Measurements from ENCODE around the gene IRF4. TPM values are rescaled to one million over a fixed set of nuclear protein-coding genes. Genes with fewer than 3 reads are reported as not detected.

Gene IRF4
- total RNA-seq, 1 donor from 2014 or later, result 0.11 TPM

DNA sequence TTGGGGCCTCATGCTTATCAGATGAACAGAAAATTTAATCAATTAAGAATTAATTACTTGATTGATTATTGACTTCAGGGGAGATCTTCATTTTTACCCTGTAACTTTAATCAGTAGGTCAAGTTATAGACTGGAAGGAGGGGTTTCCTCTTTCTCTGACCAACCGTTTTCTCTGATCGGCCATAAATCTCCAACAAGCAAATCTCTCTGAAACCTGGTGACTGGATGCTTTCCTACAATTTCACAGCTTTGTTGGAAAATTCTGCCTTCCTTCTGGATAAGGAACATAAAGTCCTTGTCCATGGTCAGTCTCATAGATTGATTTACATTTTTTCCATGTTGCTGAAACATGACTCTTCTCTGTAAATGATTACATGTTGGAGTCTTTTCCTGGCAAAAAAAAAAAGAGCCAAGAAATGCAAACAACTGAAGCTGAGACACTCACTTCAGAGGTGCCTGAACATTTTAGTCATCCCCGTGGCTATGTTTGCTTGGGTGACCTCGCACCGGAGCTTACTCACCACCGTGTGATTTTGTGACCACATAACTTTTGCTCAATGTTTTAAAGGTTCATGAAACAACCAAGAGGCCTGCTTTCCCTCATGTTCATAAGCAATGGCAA is 31.0 kb downstream of the IRF4 start:
- H3K4me3 Mint-ChIP-seq, result no peak overlapping the region
- H3K27me3 Mint-ChIP-seq (ENCODE audit: insufficient read depth, low read depth), result peaks cover 2% of the 10 kb centered on the region
- TF ChIP-seq, protein P1, sequence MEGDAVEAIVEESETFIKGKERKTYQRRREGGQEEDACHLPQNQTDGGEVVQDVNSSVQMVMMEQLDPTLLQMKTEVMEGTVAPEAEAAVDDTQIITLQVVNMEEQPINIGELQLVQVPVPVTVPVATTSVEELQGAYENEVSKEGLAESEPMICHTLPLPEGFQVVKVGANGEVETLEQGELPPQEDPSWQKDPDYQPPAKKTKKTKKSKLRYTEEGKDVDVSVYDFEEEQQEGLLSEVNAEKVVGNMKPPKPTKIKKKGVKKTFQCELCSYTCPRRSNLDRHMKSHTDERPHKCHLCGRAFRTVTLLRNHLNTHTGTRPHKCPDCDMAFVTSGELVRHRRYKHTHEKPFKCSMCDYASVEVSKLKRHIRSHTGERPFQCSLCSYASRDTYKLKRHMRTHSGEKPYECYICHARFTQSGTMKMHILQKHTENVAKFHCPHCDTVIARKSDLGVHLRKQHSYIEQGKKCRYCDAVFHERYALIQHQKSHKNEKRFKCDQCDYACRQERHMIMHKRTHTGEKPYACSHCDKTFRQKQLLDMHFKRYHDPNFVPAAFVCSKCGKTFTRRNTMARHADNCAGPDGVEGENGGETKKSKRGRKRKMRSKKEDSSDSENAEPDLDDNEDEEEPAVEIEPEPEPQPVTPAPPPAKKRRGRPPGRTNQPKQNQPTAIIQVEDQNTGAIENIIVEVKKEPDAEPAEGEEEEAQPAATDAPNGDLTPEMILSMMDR (IDR thresholded peaks at IDR 0.05), result no peak
- TF ChIP-seq EZH2phosphoT487 (IDR thresholded peaks at IDR 0.05), result no peak
- TF ChIP-seq EZH2 (IDR thresholded peaks at IDR 0.05), result no peak
- Histone ChIP-seq H3K4me1 (no peaks in the 10 kb centered on the region), H3K27me3 (no peaks in the 10 kb centered on the region), H3K9me3 (ENCODE audit: low read depth) (no peaks in the 10 kb centered on the region), H4K20me1 (ENCODE audit: low read depth) (no peaks in the 10 kb centered on the region), H3K27ac (no peak overlapping the region), H3K4me3 (no peak overlapping the region), H3K9ac (no peak overlapping the region), H2AFZ (replicated peaks) (no peak overlapping the region), H3K36me3 (no peaks in the 10 kb centered on the region), H3F3A (ENCODE audit: low read depth) (no peaks in the 10 kb centered on the region), H3K79me2 (ENCODE audit: low read depth) (no peaks in the 10 kb centered on the region), H3K4me2 (no peak overlapping the region)
- H3K27ac Mint-ChIP-seq, result no peak overlapping the region
- no peak for DNase-seq (ENCODE audit: low spot score)
- H3K36me3 Mint-ChIP-seq, result no peaks in the 10 kb centered on the region
- H3K9me3 Mint-ChIP-seq, result peaks cover 17% of the 10 kb centered on the region
- no peaks in the 10 kb centered on the region for H3K4me1 Mint-ChIP-seq

DNA sequence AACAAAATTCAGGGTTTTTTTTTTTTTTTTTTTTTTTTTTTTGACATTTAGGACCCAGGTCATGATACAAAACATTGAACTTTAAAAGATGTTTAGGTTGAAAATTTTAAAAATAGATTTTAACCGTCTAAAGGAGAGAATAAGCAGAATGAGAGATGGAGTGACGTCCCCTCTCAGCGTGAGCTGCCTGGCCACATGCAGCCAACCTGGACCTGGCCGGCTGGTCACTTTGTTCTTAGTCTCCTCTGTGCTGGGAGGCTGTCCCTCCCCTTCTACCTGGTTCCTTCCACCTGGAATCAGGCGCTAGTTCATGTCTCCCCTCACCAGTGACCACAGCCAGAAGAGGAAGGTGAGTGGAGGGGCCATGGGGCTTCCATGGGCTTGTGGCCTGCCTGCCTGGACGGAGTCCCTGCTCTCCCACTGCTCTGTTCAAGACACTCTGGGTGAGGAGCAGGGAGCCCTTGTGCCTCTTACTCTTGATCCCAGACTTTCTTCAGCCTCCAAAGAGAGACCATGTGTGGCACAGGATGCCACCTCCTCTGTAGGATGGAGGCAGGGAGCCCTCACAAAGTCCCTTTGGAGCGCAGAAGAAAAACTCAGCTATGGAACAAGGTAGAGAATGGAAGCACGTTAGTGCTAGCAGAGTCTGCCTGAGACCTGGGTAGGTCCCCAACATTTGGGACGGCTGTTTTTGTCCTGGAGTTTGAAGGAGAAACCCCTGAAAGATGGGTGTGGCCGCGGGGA is 31.7 kb downstream of the IRF4 start:
- H3K9ac ChIP-seq, result no peak overlapping the region
- DNase-seq (ENCODE audit: low spot score), result no peak
- Mint-ChIP-seq H3K9me3 (peaks cover 17% of the 10 kb centered on the region), H3K27me3 (ENCODE audit: insufficient read depth, low read depth) (peaks cover 2% of the 10 kb centered on the region), H3K27ac (no peak overlapping the region), H3K4me3 (no peak overlapping the region), H3K4me1 (no peaks in the 10 kb centered on the region), H3K36me3 (no peaks in the 10 kb centered on the region)
- H2AFZ ChIP-seq (replicated peaks), result no peak overlapping the region
- TF ChIP-seq EZH2 (IDR thresholded peaks at IDR 0.05), result no peak
- TF ChIP-seq, protein P1 (IDR thresholded peaks at IDR 0.05), result no peak
- no peak for TF ChIP-seq EZH2phosphoT487 (IDR thresholded peaks at IDR 0.05)
- no peak overlapping the region for H3K4me3 ChIP-seq
- H3K27me3 ChIP-seq, result no peaks in the 10 kb centered on the region
- no peaks in the 10 kb centered on the region for H3F3A ChIP-seq (ENCODE audit: low read depth)
- no peak overlapping the region for H3K4me2 ChIP-seq
- no peaks in the 10 kb centered on the region for H3K4me1 ChIP-seq
- no peaks in the 10 kb centered on the region for H4K20me1 ChIP-seq (ENCODE audit: low read depth)
- H3K79me2 ChIP-seq (ENCODE audit: low read depth), result no peaks in the 10 kb centered on the region
- H3K27ac ChIP-seq, result no peak overlapping the region
- H3K9me3 ChIP-seq (ENCODE audit: low read depth), result no peaks in the 10 kb centered on the region
- H3K36me3 ChIP-seq, result no peaks in the 10 kb centered on the region

DNA sequence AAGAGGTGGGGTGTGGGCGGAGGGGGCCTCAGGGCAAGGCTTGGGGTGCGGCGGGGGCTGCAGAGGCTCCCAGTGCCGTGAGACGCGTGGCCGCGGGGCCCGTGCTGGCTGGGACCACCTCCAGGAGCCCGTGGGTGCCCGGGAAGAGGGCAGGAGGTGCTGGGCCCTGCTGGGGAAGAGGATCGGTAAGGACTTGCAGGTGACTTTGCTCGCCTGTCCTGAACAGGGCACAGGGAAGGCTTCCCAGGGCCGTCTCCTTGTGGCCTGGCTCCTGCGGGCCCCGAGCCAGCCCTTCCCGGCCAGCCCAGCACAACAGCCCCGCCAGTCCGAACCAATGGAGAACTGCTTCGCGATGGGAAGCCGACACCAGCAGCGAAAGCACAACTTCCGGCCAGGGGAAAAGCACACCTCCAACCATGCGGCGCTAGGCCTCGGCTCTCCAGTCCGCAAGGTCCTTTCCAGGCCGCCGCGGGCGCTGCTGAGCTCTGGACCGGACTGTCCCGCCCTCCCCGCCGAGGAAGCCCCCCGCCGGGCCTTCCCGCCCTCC is 32.3 kb downstream of the IRF4 start:
- no peak for DNase-seq (ENCODE audit: low spot score)
- no peak overlapping the region for H2AFZ ChIP-seq (replicated peaks)
- no peak overlapping the region for H3K27ac ChIP-seq
- peaks cover 2% of the 10 kb centered on the region for H3K27me3 Mint-ChIP-seq (ENCODE audit: insufficient read depth, low read depth)
- H3K4me2 ChIP-seq, result no peak overlapping the region
- peaks cover 17% of the 10 kb centered on the region for H3K9me3 Mint-ChIP-seq
- no peaks in the 10 kb centered on the region for H3F3A ChIP-seq (ENCODE audit: low read depth)
- no peaks in the 10 kb centered on the region for H3K79me2 ChIP-seq (ENCODE audit: low read depth)
- no peak overlapping the region for H3K4me3 ChIP-seq
- H3K4me1 Mint-ChIP-seq, result no peaks in the 10 kb centered on the region
- no peaks in the 10 kb centered on the region for H3K27me3 ChIP-seq
- H3K36me3 ChIP-seq, result no peaks in the 10 kb centered on the region
- H3K9ac ChIP-seq, result no peak overlapping the region
- H3K4me1 ChIP-seq, result no peaks in the 10 kb centered on the region
- no peak overlapping the region for H3K27ac Mint-ChIP-seq
- no peaks in the 10 kb centered on the region for H4K20me1 ChIP-seq (ENCODE audit: low read depth)
- TF ChIP-seq EZH2 (IDR thresholded peaks at IDR 0.05), result no peak
- no peak for TF ChIP-seq EZH2phosphoT487 (IDR thresholded peaks at IDR 0.05)
- TF ChIP-seq, protein P1 (IDR thresholded peaks at IDR 0.05), result no peak
- H3K36me3 Mint-ChIP-seq, result no peaks in the 10 kb centered on the region
- no peaks in the 10 kb centered on the region for H3K9me3 ChIP-seq (ENCODE audit: low read depth)
- no peak overlapping the region for H3K4me3 Mint-ChIP-seq
